Measurements from ENCODE around the gene BEND3.
"Not testable (repeated sequence)": the region's sequence is repeated elsewhere in the genome, so short reads cannot be mapped to it uniquely, and the experiment has no call there.

The BEND3 gene

DNA sequence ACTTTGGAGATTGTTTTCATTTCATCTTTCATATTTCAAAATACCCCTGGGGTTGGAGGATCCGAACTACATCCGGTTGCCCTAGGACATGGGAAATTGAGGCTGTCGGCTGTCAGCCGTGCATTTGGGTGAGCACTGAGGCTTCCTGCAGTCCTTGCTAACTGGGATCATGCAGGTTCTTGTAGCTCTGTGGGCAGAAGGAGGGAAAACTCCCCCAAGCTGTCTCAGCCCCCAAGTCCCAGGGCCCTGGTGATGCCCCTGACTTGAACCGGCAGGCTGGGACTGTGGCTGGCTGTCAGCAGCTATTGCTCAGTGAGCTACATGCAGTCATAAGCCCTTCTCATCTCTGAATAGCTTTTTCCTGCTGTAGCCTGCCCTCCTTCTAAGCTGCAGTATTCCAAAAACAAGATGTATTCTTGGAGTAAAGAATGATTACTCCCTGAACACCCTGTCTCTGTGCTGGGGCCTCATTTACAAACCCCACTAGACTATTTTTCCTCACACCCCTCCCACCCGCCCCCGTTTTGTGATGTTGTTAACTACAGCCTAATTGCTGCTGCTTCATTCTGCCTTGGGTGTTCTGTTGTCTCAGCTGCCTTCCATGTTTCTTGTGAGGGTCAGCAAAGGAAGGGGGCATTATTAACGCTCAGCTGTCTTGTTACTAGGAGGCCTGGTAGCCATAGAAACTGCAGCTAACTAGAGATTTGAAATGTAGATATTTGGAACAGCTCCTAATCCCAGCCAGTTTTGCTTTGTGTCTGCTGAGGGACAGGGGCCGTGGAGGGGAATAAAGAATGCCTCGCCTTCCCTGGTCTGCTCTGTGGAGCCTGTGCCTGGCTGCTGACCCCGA, 69.3 kb downstream of the BEND3 start:
- no peak for DNase-seq (ENCODE audit: low read depth in 2 of 3, low spot score in 1 of 3)

DNA sequence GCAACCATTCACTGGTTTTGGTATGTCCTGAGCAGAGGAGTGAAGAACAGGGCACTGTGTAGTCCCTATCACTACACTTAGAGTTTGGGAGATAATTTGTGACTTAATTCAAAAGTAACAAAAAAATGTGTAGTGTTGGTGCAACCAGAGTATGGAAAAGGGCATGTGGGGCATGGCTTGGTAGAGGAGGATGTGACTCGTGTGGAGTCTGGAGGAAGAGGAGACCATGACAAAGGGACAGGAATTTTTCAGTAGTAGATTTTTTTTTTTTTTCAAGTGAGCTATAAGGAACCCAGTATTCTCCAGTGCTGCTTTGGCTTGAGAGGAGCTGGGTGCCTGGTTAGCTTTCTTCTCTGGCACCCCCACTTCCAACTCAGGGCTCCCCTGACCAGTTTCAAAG, 82.2 kb downstream of the BEND3 start:
- DNase-seq (ENCODE audit: low read depth in 2 of 3, low spot score in 1 of 3), result no peak

DNA sequence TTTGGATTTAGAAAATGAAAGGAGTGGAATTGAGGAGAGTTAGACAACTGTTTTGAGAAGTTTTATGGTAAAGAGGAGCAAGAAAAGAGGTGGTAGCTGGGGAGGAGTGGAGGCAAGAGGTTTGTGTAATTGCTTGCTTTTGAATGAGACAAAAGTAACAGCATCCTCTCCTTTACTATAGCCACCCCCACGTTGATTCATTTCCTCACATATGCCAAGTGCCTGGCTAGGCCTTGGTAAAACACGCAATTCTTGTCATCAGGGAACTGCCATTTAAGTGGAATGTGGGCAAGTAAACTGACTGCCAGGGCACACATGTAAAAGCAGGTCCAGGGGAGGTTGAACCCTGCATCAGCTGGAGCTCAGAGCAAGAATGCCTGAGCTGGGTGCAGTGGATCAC, 83.3 kb downstream of the BEND3 start:
- no peak for DNase-seq (ENCODE audit: low read depth in 2 of 3, low spot score in 1 of 3)

GRCh38 chr6:107030151-107030550, 85.2 kb downstream of the BEND3 start:
- DNase-seq (ENCODE audit: low read depth in 2 of 3, low spot score in 1 of 3), result no peak

GRCh38 chr6:107026965-107027364, 88.3 kb downstream of the BEND3 start:
- no peak for DNase-seq (ENCODE audit: low read depth in 2 of 3, low spot score in 1 of 3)

- no peak for DNase-seq (ENCODE audit: low read depth in 2 of 3, low spot score in 1 of 3)
Measured at GRCh38 chr6:107021446-107022185, 93.7 kb downstream of the BEND3 start.

DNA sequence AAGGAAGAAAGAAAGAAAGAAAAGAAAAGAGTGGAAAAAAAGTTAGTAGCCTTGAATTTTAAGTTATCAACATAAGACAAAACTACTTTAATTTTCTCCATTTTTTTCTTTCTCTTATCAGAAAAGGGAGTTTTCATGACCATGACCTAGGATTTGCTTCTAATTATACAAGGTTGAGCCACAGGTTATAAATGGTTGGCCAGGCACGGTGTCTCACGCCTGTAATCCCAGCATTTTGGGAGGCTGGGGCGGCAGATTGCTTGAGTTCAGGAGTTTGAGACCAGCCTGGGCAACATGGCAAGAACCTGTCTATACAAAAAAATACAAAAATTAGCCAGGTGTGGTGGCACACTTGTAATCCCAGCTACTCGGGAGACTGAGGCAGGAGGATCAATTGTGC, 95.1 kb downstream of the BEND3 start:
- no peak for DNase-seq (ENCODE audit: low read depth in 2 of 3, low spot score in 1 of 3)

DNA sequence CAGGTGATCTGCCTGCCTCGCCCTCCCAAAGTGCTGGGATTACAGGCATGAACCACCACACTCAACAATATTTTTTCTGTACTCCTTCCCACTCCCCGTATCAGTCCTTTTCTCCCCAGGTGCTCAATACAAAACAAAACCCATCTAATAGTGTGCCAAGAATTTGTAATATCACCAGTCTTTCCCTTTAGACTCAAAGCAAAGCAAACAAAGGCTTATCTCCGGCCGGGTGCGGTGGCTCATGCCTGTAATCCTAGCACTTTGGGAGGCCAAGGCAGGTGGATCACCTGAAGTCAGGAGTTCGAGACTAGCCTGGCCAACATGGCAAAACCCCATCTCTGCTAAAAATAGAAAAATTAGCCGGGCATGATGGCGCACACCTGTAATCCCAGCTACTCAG, 95.7 kb downstream of the BEND3 start:
- DNase-seq (ENCODE audit: low read depth in 2 of 3, low spot score in 1 of 3), result not testable (repeated sequence)

- DNase-seq (ENCODE audit: low read depth in 2 of 3, low spot score in 1 of 3), result no peak
Measured at GRCh38 chr6:107019047-107019446, 96.3 kb downstream of the BEND3 start.
